Adrenal gland (tissue), 12 donors: ENCODE data around the gene NTRK1. TPM values are rescaled to one million over a fixed set of nuclear protein-coding genes. Genes with fewer than 3 reads are reported as not detected.

Experiments used
- DNase-seq, 7 donors: peaks; one replicate each; pipeline ENCODE4 v3.0.0-alpha.2; 2019 to 2020
- H3K27ac ChIP-seq, 5 donors: fragments of 200-600 bp; sonication (generic) in 4 of 5; 1 replicate in 3 of 5; 2 replicates in 2 of 5; pipeline versions ENCODE4 v1.5.1 to v1.8.0; 2016 to 2020; ENCODE audit warnings: mild to moderate bottlenecking in 1 of 5
- H3K27me3 ChIP-seq: fragments of 200-600 bp; 2 replicates; pipeline ENCODE4 v1.8.0; 2021
- H3K36me3 ChIP-seq, 2 donors: fragments of 200-600 bp; replicated peaks in 1 of 2; 1 replicate in 1 of 2; 2 replicates in 1 of 2; pipeline versions ENCODE4 v1.5.1 to v1.8.0; 2018 to 2022
- H3K4me1 ChIP-seq, 2 donors: fragments of 200-600 bp; replicated peaks in 1 of 2; 1 replicate in 1 of 2; 2 replicates in 1 of 2; pipeline versions ENCODE4 v1.5.1 to v1.8.0; 2018 to 2021
- H3K4me3 ChIP-seq, 4 donors: fragments of 200-600 bp; sonication (generic) in 3 of 4; one replicate each; pipeline ENCODE4 v1.5.1; 2016 to 2018
- H3K9me3 ChIP-seq, 3 donors: fragments of 200-600 bp; sonication (generic) in 1 of 3; replicated peaks in 1 of 3; 1 replicate in 2 of 3; 2 replicates in 1 of 3; pipeline versions ENCODE4 v1.5.1 to v1.8.0; 2016 to 2021
- CTCF ChIP-seq, 6 experiments: fragments of 450-650 bp in 4 of 6; fragments of 200-600 bp in 2 of 6; sonication (generic) in 1 of 6; IDR thresholded peaks; 1 replicate in 5 of 6; 2 replicates in 1 of 6; pipeline versions ENCODE4 v1.5.1 to v1.8.0; 2016 to 2021; ENCODE audit warnings: antibody characterized with exemption in 6 of 6, mild to moderate bottlenecking in 2 of 6, moderate library complexity in 1 of 6
- POLR2A ChIP-seq, 2 donors: fragments of 450-650 bp; IDR thresholded peaks; one replicate each; pipeline ENCODE4 v1.6.1; 2017; ENCODE audit warnings: antibody characterized with exemption in 2 of 2, mild to moderate bottlenecking in 2 of 2, moderate library complexity in 1 of 2
- WGBS, 4 donors: extraction: QIAGEN DNeasy Blood & Tissue Kit in 2 of 4; methylation state at CpG; one replicate each; pipeline versions ENCODE4 v1.1.5 to v1.1.7; 2013 to 2017; 5-methylcytosine and 5-hydroxymethylcytosine counted together
- intact Hi-C, 2 donors: fragments of 100-400 bp; cut with DNase I; formaldehyde crosslinking; loops; one replicate each; pipeline versions ENCODE4 v1.14.1 to v1.15.0; 2022 to 2023
- polyA plus RNA-seq, 3 donors: library from polyadenylated mRNA; stranded (reverse); fragments of 200-250 nt in 2 of 3; fragments of 350-450 nt in 1 of 3; fragmentation: Illumina TruSeq in 1 of 3; extraction: RNeasy Lipid Tissue Mini Kit (QIAGEN cat#74804) in 1 of 3; gene quantifications; one replicate each; pipeline ENCODE4 v1.2.3, GENCODE V29; 2013 to 2014
- total RNA-seq, 9 donors: library from RNA; depleted of rRNA in 4 of 9; stranded (reverse); fragments of >200 nt in 4 of 9; fragments of 120-200 nt in 1 of 9; fragmentation: NEBNext Ultra II Directional in 1 of 9; extraction: Animal tissue kit (Norgen Biotek cat#: 25700) in 1 of 9; gene quantifications; one replicate each; pipeline versions ENCODE4 v1.1.0 to v1.2.4, GENCODE V29; 2013 to 2023
- donor health status: healthy with polysubstance abuse.
- donor health status: Bipolar disorder and iron deficiency.
- donor health status: DM: yes; HTN: yes; CAD: no.
- donor health status: DM: no; HTN: no; CAD: no.
- donor health status: DM: no; HTN: no; CAD: no.
- donor health status: DM: yes; HTN: yes; CAD: no.

Gene NTRK1
- total and polyA plus RNA-seq, 12 donors, result 0.26 to 22.6 (median 5.7) TPM; not detected in 1

- Histone ChIP-seq H3K4me1 (peaks cover 12 to 22% of the 10 kb centered on the region in 2 donors), H3K36me3 (no peaks in the 10 kb centered on the region)
- TF ChIP-seq CTCF (IDR thresholded peaks at IDR 0.05), result no peak
Observed at GRCh38 chr1:156813298-156813697, 47.4 kb upstream of the NTRK1 start.

GRCh38 chr1:156813750-156814570 lies 46.7 kb upstream of the NTRK1 start:
- Histone ChIP-seq H3K36me3 (no peaks in the 10 kb centered on the region), H3K9me3 (no peaks in the 10 kb centered on the region), H3K4me1 (peaks cover 12 to 22% of the 10 kb centered on the region in 2 donors), H3K27ac (peak overlapping the region in 3 of 5 donors; percentile 14 to 82 (median 81)), H3K27me3 (no peaks in the 10 kb centered on the region), H3K4me3 (peak overlapping the region in 2 of 4 donors; percentile 10 to 54)
- intact Hi-C loops, result no loop called here
- DNase-seq, result peak; percentile 56 to 75 (median 69)
- 13 to 40% (median 14%) methylated on average over 18 to 60 of the region's 60 CpGs for WGBS, 4 donors
- TF ChIP-seq POLR2A (IDR thresholded peaks at IDR 0.05) (no peak), CTCF (IDR thresholded peaks at IDR 0.05) (peak; percentile 42 to 71 (median 54))

More at GRCh38 chr1:156813298-156813697, 47.4 kb upstream of the NTRK1 start:
- no peak overlapping the region for H3K27ac ChIP-seq
- 39 to 53% (median 46%) methylated on average over 10 of the region's 10 CpGs for WGBS, 4 donors
- DNase-seq, result no peak
- H3K9me3 ChIP-seq, result no peaks in the 10 kb centered on the region
- H3K27me3 ChIP-seq, result no peaks in the 10 kb centered on the region
- H3K4me3 ChIP-seq, result peak overlapping the region in 2 of 4 donors; percentile 10 to 54
- intact Hi-C loops, result no loop called here

GRCh38 chr1:156814571-156815260 lies 45.9 kb upstream of the NTRK1 start:
- no peak overlapping the region for H3K4me3 ChIP-seq
- peak overlapping the region in 3 of 5 donors; percentile 29 to 82 (median 81) for H3K27ac ChIP-seq
- peaks cover 12 to 22% of the 10 kb centered on the region in 2 donors for H3K4me1 ChIP-seq
- H3K36me3 ChIP-seq, result no peaks in the 10 kb centered on the region
- no peak for DNase-seq
- no peak for TF ChIP-seq POLR2A (IDR thresholded peaks at IDR 0.05)
- TF ChIP-seq CTCF (IDR thresholded peaks at IDR 0.05), result no peak
- intact Hi-C loops, result no loop called here
- 60 to 90% (median 80%) methylated on average over 3 to 7 of the region's 7 CpGs for WGBS, 4 donors
- H3K27me3 ChIP-seq, result no peaks in the 10 kb centered on the region
- no peaks in the 10 kb centered on the region for H3K9me3 ChIP-seq

DNA sequence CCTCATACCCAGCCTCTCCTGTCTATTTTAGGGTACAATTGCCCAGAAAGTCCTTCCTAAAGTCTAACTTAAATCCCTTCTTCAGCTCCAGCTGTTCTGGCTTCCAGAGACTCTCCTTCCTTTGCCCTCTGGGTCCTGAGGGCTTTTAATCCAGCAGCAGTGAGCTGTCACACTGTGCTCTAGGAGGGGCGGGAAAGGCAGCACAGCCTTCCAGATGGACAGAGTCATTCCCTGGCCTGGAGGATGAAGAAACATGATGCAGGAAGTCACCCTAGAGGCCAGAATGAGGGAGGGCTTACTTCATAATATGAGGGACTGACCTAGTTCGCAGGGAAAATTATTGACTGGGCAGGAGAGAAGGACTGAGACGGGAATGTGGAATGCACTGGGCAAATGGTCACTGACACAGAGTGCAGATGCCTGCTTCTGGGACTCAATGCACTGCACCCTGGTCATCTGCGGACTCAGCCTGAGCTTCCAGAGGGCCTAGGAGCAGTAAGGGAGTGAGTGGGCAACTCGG lies 45.3 kb upstream of the NTRK1 start:
- no peaks in the 10 kb centered on the region for H3K27me3 ChIP-seq
- 55 to 65% (median 61%) methylated on average over 5 of the region's 5 CpGs for WGBS, 4 donors
- no peaks in the 10 kb centered on the region for H3K36me3 ChIP-seq
- peak in 6 of 7 donors; percentile 30 to 85 (median 57) for DNase-seq
- H3K4me3 ChIP-seq, result no peak overlapping the region
- TF ChIP-seq CTCF (IDR thresholded peaks at IDR 0.05) (peak in 1 of 6 experiments; percentile 12), POLR2A (IDR thresholded peaks at IDR 0.05) (no peak)
- peaks cover 12 to 22% of the 10 kb centered on the region in 2 donors for H3K4me1 ChIP-seq
- H3K9me3 ChIP-seq, result no peaks in the 10 kb centered on the region
- intact Hi-C loops, result no loop called here
- H3K27ac ChIP-seq, result peak overlapping the region in 3 of 5 donors; percentile 29 to 90 (median 81)
